Fibroblast of skin of right biceps (primary cell): ENCODE measurements around the gene SLC43A2.
"Not testable (repeated sequence)": the region's sequence is repeated elsewhere in the genome, so short reads cannot be mapped to it uniquely, and the experiment has no call there.

Experiments
- DNase-seq: peaks from one replicate; pipeline ENCODE4 v3.0.0-alpha.2; 2013

The SLC43A2 gene

GRCh38 chr17:1588821-1589585 lies 39.6 kb downstream of the SLC43A2 start:
- no peak for DNase-seq

GRCh38 chr17:1584167-1584566 lies 44.5 kb downstream of the SLC43A2 start:
- no peak for DNase-seq

- DNase-seq = no peak
Measured at GRCh38 chr17:1583556-1583955, 45.1 kb downstream of the SLC43A2 start.

GRCh38 chr17:1582374-1582773 lies 46.3 kb downstream of the SLC43A2 start:
- DNase-seq = no peak

GRCh38 chr17:1580979-1581676 lies 47.5 kb downstream of the SLC43A2 start:
- DNase-seq = no peak

- no peak for DNase-seq
Measured at GRCh38 chr17:1578029-1578428, 50.6 kb downstream of the SLC43A2 start.

GRCh38 chr17:1577583-1578013 lies 51.0 kb downstream of the SLC43A2 start:
- no peak for DNase-seq

- DNase-seq = peak; percentile 78
Measured at GRCh38 chr17:1577182-1577581, 51.5 kb downstream of the SLC43A2 start.

GRCh38 chr17:1576500-1576899 lies 52.1 kb downstream of the SLC43A2 start:
- DNase-seq = no peak

GRCh38 chr17:1574697-1575471 lies 53.8 kb downstream of the SLC43A2 start:
- no peak for DNase-seq

- peak; percentile 63 for DNase-seq
Measured at GRCh38 chr17:1573932-1574696, 54.5 kb downstream of the SLC43A2 start.

GRCh38 chr17:1572646-1573045 lies 56.0 kb downstream of the SLC43A2 start:
- DNase-seq = not testable (repeated sequence)

GRCh38 chr17:1571341-1571704 lies 57.3 kb downstream of the SLC43A2 start:
- no peak for DNase-seq

- no peak for DNase-seq
Measured at GRCh38 chr17:1568950-1569810, 59.5 kb downstream of the SLC43A2 start.

GRCh38 chr17:1566505-1567199 lies 62.0 kb downstream of the SLC43A2 start:
- DNase-seq = no peak

- DNase-seq = no peak
Measured at GRCh38 chr17:1565877-1566276, 62.8 kb downstream of the SLC43A2 start.

- no peak for DNase-seq
Measured at GRCh38 chr17:1563786-1564613, 64.6 kb downstream of the SLC43A2 start.

- not testable (repeated sequence) for DNase-seq
Measured at GRCh38 chr17:1563471-1563785, 65.2 kb downstream of the SLC43A2 start.

- no peak for DNase-seq
Measured at GRCh38 chr17:1562176-1562643, 66.4 kb downstream of the SLC43A2 start.
